Measurements from ENCODE around the gene SGMS2. TPM values are rescaled to one million over a fixed set of nuclear protein-coding genes. Genes with fewer than 3 reads are reported as not detected.
A peak's percentile ranks its signal among the peaks of the same experiment; 100 is the strongest.
"Not testable (repeated sequence)": the region's sequence is repeated elsewhere in the genome, so short reads cannot be mapped to it uniquely, and the experiment has no call there.

The SGMS2 gene
- total RNA-seq, 1 donor from 2014 or later = 95.0 TPM

GRCh38 chr4:107901213-107901934 lies 76.6 kb downstream of the SGMS2 start:
- no peak overlapping the region for H3K4me3 ChIP-seq (ENCODE audit: low read depth, low read length)
- FAIRE-seq = no peak
- no peaks in the 10 kb centered on the region for H3K27me3 ChIP-seq (ENCODE audit: control insufficient read depth, insufficient read depth, low read length)
- peaks cover 2% of the 10 kb centered on the region for H3K36me3 ChIP-seq (ENCODE audit: control insufficient read depth, insufficient read depth, low read length)
- no peak for TF ChIP-seq CTCF (IDR thresholded peaks at IDR 0.05; ENCODE audit: insufficient read depth, low read length, severe bottlenecking)
- DNase-seq (ENCODE audit: low read depth) = no peak

GRCh38 chr4:107902715-107903114 lies 78.0 kb downstream of the SGMS2 start:
- peaks cover 2% of the 10 kb centered on the region for H3K36me3 ChIP-seq (ENCODE audit: control insufficient read depth, insufficient read depth, low read length)
- no peak for TF ChIP-seq CTCF (IDR thresholded peaks at IDR 0.05; ENCODE audit: insufficient read depth, low read length, severe bottlenecking)
- DNase-seq (ENCODE audit: low read depth) (no peak), FAIRE-seq (no peak)
- no peaks in the 10 kb centered on the region for H3K27me3 ChIP-seq (ENCODE audit: control insufficient read depth, insufficient read depth, low read length)
- H3K4me3 ChIP-seq (ENCODE audit: low read depth, low read length) = no peak overlapping the region

- FAIRE-seq; DNase-seq (ENCODE audit: low read depth); H3K27me3 ChIP-seq (ENCODE audit: control insufficient read depth, insufficient read depth, low read length); H3K36me3 ChIP-seq (ENCODE audit: control insufficient read depth, insufficient read depth, low read length); H3K4me3 ChIP-seq (ENCODE audit: low read depth, low read length): not testable (repeated sequence)
Observed at GRCh38 chr4:107905082-107905481, 80.3 kb downstream of the SGMS2 start.

- no peak for FAIRE-seq
- Histone ChIP-seq H3K36me3 (ENCODE audit: control insufficient read depth, insufficient read depth, low read length) (peaks cover 5% of the 10 kb centered on the region), H3K4me3 (ENCODE audit: low read depth, low read length) (no peak overlapping the region), H3K27me3 (ENCODE audit: control insufficient read depth, insufficient read depth, low read length) (no peaks in the 10 kb centered on the region)
- TF ChIP-seq CTCF (IDR thresholded peaks at IDR 0.05; ENCODE audit: insufficient read depth, low read length, severe bottlenecking) = no peak
- DNase-seq (ENCODE audit: low read depth) = no peak
Observed at GRCh38 chr4:107906458-107907100, 81.8 kb downstream of the SGMS2 start.

- FAIRE-seq = no peak
- no peak for DNase-seq (ENCODE audit: low read depth)
- H3K4me3 ChIP-seq (ENCODE audit: low read depth, low read length) = no peak overlapping the region
- TF ChIP-seq CTCF (IDR thresholded peaks at IDR 0.05; ENCODE audit: insufficient read depth, low read length, severe bottlenecking) = no peak
- H3K36me3 ChIP-seq (ENCODE audit: control insufficient read depth, insufficient read depth, low read length) = peaks cover 5% of the 10 kb centered on the region
- no peaks in the 10 kb centered on the region for H3K27me3 ChIP-seq (ENCODE audit: control insufficient read depth, insufficient read depth, low read length)
Observed at GRCh38 chr4:107908377-107908776, 83.6 kb downstream of the SGMS2 start.

GRCh38 chr4:107913283-107913899 lies 88.7 kb downstream of the SGMS2 start:
- DNase-seq (ENCODE audit: low read depth) (peak; percentile 76), FAIRE-seq (no peak)
- peaks cover 4% of the 10 kb centered on the region for H3K36me3 ChIP-seq (ENCODE audit: control insufficient read depth, insufficient read depth, low read length)
- no peaks in the 10 kb centered on the region for H3K27me3 ChIP-seq (ENCODE audit: control insufficient read depth, insufficient read depth, low read length)
- no peak overlapping the region for H3K4me3 ChIP-seq (ENCODE audit: low read depth, low read length)
- TF ChIP-seq CTCF (IDR thresholded peaks at IDR 0.05; ENCODE audit: insufficient read depth, low read length, severe bottlenecking) = peak; percentile 60

All from bronchial epithelial cell (primary cell).